ENCODE data around the gene KCNK7.

KCNK7 gene

DNA sequence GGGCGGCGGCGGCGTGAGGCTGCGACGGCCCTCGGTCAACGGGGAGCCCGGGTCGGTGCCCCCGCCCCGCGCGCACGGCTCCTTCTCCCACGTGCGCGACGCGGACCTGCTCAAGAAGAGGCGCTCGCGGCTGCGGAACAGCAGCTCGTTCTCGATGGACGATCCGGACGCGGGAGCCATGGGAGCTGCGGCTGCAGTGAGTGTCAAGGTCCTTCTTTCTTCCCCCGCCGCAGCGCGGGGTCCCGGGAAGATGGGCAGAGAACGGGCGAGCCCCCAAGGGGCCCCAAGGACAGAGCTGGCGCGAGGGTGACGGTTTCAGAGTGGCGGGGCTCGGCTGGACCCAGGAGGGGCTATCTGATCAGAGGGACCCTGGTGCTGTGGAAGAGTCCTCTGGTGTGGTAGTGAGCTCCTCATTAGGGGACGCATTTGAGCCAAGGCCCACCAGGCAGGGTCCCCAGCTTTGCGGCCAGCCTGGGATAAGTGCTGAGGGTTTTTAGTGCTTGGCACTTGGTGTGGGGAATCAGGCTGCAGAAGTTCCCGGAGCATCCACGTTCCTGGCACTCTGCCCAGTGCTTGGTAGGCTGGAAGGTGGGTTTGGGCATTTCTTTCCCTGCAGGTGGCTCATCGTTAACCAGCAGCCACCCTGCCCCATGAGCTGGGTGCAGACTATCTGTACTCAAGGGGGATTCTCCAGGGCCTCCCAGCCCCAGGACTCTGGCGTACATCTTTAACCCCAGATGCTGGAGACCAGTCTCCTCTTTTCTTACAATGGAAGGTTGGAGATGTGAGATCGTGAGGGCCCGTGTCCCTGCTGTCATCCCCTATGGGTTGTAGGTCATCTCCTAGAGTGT lies 10.0 kb downstream of the KCNK7 start:
- DNase-seq: peak; percentile 51

- peak; percentile 73 for DNase-seq
These were observed 10.9 kb downstream of the KCNK7 start for GRCh38 chr11:65584723-65585171.

GRCh38 chr11:65584106-65584505 lies 11.5 kb downstream of the KCNK7 start:
- no peak for DNase-seq

- no peak for DNase-seq
These were observed 12.0 kb downstream of the KCNK7 start for GRCh38 chr11:65583589-65583988.

- no peak for DNase-seq
These were observed 13.7 kb downstream of the KCNK7 start for GRCh38 chr11:65581928-65582327.

DNA sequence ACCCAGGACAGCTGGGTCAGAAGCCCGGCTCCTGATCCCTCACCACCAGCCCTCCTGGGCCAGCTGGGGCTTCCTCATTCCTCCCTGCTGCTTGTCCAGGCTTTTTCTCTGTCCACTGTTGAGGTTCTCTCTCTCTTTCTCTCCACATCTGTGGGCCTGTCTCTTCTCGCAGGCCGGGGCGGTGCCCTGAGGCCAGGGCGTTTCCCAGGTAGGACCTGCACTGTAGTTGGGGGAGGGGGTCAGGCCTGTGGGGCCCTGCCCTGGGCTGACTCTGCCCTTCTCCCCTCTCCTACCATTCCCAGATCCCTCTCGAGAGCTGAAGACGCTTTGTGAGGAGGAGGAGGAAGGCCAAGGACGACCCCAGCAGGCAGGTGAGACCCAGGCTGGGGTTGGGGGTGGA lies 14.8 kb downstream of the KCNK7 start:
- DNase-seq: no peak

DNA sequence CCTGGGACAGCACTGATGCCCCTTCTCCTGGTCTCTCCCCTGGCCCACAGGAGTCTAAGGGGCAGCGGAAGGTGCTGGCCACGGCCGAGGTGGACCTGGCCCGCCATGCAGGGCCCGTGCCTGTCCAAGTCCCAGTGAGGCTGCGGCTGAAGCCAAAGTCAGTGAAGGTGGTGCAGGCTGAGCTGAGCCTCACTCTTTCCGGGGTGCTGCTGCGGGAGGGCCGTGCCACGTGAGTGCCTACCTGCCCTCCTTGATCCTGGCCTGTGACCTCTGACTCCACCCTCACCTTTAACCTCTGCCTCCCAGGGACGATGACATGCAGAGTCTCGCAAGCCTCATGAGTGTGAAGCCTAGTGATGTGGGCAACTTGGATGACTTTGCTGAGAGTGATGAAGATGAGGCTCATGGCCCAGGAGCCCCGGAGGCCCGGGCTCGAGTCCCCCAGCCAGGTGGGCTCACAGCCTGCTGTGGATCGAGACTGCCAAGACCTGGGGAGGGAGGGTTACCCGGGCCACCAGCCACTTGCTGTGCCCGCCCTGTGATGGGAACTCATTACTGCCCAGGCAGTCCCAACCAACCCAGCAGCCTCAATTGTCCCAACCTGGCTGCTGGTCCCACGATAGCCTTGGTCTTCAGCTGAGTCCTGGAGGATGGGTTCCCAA lies 15.4 kb downstream of the KCNK7 start:
- no peak for DNase-seq

DNA sequence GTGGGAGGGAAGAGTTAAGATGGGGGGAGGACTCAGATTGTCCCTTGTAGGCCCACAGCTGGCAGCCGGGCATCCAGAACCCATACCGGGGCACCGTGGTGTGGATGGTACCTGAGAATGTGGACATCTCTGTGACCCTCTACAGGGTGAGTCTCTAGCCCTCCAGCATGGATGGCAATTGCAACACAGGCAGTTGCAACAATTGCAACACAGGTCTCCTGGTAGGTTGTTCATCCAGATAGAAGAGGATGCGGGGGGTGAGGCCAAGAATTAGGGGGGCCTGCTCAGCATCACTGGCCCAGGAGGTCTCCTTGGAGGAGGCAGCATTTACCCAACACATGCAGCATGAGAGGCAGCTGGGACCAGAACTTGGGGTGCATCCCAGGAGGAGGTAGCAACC lies 16.3 kb downstream of the KCNK7 start:
- DNase-seq: no peak

DNA sequence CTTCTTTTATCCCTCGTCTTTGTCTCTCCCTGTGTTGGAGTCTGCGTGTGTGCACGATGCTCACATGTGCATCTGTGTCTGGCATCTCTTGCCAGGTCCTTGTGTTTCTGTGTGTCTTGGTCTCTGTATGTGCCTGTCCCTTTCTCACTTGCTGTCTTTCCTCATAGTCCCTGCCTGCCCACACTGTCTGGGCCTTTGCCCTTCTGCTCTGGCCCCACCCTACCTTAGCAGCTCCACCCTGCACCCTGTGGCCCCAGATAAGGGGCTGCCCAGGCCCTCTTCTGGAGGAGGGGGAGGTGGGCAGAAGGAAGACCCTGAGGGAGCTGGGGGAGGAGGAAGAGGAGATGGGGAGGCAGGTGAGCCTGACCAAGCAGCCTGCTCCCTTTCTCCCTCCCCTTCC lies 16.9 kb downstream of the KCNK7 start:
- DNase-seq: no peak

DNA sequence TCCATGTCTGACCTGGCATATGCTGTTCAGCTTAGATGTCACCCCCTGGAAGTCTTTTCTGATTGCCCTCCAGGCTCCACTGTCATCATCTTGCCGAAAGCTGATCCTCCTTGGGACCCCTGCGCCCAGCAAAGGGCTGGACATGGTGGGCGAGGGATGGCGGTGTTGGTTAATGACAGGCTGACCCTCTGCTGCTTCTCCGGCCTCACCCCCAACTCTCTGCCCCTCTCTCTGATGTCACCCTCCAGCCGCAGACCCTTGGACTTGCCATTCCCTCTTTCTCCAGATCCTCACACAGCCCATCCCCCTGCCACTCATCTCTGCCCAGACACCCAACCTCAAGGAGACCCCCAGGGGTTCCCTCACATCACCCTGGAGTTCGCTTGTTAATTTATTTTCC lies 17.5 kb downstream of the KCNK7 start:
- DNase-seq: no peak

DNA sequence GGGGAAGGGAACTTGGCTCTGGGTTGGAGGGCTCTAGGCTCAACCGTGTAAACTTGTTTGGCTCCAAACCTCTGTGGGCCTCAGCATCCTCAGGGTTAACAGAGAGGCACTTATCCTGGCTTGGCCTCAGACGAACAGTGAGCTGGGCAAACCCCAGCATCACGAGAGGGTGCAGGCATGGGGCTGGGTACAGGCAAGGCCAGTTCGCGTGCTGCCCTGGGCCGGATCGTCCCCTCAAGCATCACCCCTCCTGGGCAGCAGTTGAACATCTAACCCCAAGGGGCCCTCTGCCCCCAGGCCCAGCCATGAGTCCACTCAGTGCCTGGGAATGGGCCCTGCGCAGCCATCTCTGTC lies 17.9 kb downstream of the KCNK7 start:
- no peak for DNase-seq

DNA sequence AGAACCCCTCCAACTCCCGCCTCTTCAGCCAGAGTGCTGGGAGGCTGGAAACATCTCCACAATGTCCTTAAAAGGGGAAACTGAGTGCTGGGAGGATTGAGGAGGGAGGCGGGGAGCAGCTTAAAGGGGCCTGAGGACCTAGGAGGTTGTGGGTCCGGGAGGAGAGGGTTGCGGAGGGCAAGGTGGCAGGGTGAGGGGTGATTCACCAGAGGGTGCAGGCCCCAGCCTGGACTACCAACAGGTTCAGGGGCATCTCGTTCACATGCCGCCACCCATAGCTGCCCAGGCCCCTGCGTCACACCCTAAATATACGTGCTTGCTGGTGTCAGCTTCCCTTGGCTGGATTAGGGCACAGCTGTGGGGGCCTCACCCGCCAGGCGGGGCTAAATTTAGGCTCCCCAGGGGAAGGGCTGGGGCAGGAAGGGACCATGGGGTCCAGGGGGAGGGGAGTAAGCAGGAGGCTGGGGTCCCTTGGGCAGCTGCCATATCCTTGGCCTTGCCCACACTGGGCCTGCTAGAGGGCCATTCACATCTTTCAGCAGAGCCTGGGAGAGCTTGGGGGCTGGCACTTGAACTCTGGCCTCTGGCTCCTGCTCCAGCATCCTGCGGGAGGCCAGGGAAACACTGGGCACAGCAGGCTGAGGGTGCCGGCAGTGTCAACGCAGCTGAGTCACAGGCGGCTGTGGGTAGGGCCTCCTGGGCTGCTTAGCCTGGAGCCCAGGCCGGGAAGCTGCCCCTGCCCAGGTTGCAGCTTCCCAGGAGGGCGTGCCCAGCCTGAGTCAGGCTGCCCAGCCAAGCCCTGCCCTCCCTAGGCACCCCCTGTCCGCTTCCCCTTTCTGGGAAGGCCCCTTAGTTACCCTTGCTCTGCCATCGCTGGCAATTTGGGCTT lies 18.5 kb downstream of the KCNK7 start:
- DNase-seq: peak; percentile 48

DNA sequence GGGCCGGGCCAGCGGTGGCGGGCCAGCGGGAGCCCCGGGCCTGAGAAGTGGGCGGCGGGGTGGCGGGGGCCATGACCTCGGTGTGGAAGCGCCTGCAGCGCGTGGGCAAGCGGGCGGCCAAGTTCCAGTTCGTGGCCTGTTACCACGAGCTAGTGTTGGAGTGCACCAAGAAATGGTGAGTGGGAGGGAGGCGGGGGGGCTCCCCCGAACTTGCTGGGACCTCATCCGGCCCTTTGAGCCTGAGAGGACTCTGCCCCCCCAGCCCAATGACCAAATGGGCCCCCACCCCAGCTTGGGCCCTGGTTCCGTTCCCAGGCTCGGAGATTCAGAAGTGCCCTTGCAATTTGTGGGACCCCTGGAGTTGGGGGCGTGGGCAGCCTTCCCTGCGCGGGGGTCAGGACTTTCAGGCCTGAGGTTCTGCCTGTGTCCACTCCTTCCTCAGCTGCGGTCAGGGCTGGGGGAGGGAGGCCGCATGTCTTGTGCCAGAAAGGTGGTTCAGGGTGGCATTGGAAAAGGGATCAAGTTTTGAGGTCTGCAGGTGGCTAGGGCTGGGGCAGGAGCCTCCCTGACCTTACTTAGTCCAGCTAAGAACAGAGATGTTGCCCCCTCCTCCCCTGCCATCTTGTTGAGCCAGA lies 19.3 kb downstream of the KCNK7 start:
- no peak for DNase-seq

GRCh38 chr11:65575568-65576231 lies 19.9 kb downstream of the KCNK7 start, which contains the start of gene EHBP1L1:
Gene EHBP1L1, plus strand, starts transcription at chr11:65576053. Its CDS starts 250 bp downstream, at chr11:65576303.
- DNase-seq: peak; percentile 88

- DNase-seq: peak; percentile 92
These were observed 20.6 kb downstream of the KCNK7 start for GRCh38 chr11:65574811-65575567.

DNA sequence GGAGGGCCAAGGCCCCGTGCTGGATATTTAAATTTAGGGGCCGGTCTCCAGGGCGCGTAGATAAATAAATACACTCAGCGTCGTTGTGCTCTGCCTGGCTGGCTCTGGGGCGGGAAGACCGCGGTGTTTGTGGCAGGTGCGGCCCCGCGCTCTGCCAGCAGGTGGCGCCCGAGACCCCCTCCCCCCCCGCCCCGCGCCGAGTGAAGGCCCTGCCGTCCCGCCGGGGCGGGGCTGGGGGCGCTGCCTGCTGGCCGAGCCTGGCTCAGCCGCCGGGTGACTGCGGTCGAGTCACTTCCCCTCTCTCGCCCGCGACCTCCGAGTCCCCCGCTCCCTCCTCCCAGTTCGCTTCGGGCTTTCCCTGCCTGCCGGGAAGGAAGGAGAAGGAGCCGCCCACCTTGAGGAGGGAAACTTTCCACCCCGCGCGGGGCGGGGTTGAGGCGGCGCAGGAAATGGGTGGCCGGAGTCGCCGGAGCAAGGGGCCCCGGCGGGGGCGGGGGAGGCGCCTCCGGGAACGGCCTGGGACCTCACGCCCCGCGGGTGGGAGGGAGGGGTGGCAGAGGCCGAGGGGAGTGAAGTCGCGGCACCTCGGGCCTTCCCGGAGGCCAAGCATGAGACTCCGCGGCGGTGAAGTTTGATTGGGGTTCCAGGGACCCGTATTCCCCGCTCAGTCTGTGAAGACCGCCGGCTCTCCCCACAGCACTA lies 21.3 kb downstream of the KCNK7 start:
- peak; percentile 91 for DNase-seq

GRCh38 chr11:65573391-65574079 lies 22.1 kb downstream of the KCNK7 start:
- no peak for DNase-seq

GRCh38 chr11:65572356-65573051 lies 23.1 kb downstream of the KCNK7 start, which contains the start of gene FAM89B:
Gene FAM89B, plus strand, starts transcription at chr11:65572538. Its CDS starts 132 bp downstream, at chr11:65572670.
- peak; percentile 89 for DNase-seq

- peak; percentile 76 for DNase-seq
These were observed 23.7 kb downstream of the KCNK7 start for GRCh38 chr11:65571940-65572339.
